ENCODE data around the gene ART5. TPM values are rescaled to one million over a fixed set of nuclear protein-coding genes. Genes with fewer than 3 reads are reported as not detected.
"Not testable (repeated sequence)": the region's sequence is repeated elsewhere in the genome, so short reads cannot be mapped to it uniquely, and the experiment has no call there.

The ART5 gene
- total RNA-seq, 1 experiment from 2014 or later = not detected

GRCh38 chr11:3655547-3655946 is 13.8 kb upstream of the ART5 start:
- H3K4me3 ChIP-seq = no peak overlapping the region
- intact Hi-C loops (cut with micrococcal nuclease; ENCODE audit: unreplicated experiment) = no loop called here
- TF ChIP-seq CTCF (conservative IDR thresholded peaks at IDR 0.05) (no peak), EZH2 (IDR thresholded peaks at IDR 0.05; ENCODE audit: low read depth) (no peak)
- no peaks in the 10 kb centered on the region for H3K9me3 ChIP-seq (ENCODE audit: insufficient read depth, low read depth)
- ChIA-PET POLR2A (ENCODE audit: unreplicated experiment) (no interaction called here), CTCF (no interaction called here)
- H3F3A ChIP-seq (ENCODE audit: insufficient read depth, low read depth) = no peaks in the 10 kb centered on the region
- H3K36me3 ChIP-seq (ENCODE audit: low read depth) = no peaks in the 10 kb centered on the region
- no TSS peak for BruUV-seq (replicated peaks)
- peaks cover 7% of the 10 kb centered on the region; the same call in 1 of the 2 replicates for H3K27me3 ChIP-seq (ENCODE audit: insufficient read depth, low read depth)
- no peaks in the 10 kb centered on the region for H3K4me1 ChIP-seq (replicated peaks; ENCODE audit: insufficient read depth)
- DNase-seq = no peak
- H3K79me2 ChIP-seq (ENCODE audit: low read depth) = no peaks in the 10 kb centered on the region
- H2AFZ ChIP-seq = no peak overlapping the region
- no peak overlapping the region for H3K4me2 ChIP-seq
- H3K27ac ChIP-seq = no peak overlapping the region
- H3K9me2 ChIP-seq (ENCODE audit: insufficient read depth) = no peaks in the 10 kb centered on the region
- no peaks in the 10 kb centered on the region for H4K20me1 ChIP-seq (ENCODE audit: insufficient read depth)

GRCh38 chr11:3652514-3652913 is 10.7 kb upstream of the ART5 start:
- H3K9me3 ChIP-seq (ENCODE audit: insufficient read depth, low read depth); H3K36me3 ChIP-seq (ENCODE audit: low read depth); H3K4me2 ChIP-seq; H3F3A ChIP-seq (ENCODE audit: insufficient read depth, low read depth); BruUV-seq (replicated peaks); CTCF ChIA-PET; intact Hi-C loops (cut with micrococcal nuclease; ENCODE audit: unreplicated experiment); H2AFZ ChIP-seq; H3K9me2 ChIP-seq (ENCODE audit: insufficient read depth); DNase-seq; H3K4me1 ChIP-seq (replicated peaks; ENCODE audit: insufficient read depth); POLR2A ChIA-PET (ENCODE audit: unreplicated experiment); H4K20me1 ChIP-seq (ENCODE audit: insufficient read depth); H3K27ac ChIP-seq; H3K79me2 ChIP-seq (ENCODE audit: low read depth); H3K4me3 ChIP-seq: not testable (repeated sequence)
- H3K27me3 ChIP-seq (ENCODE audit: insufficient read depth, low read depth) = peaks cover 22% of the 10 kb centered on the region

- H3K4me3 ChIP-seq; H3K27ac ChIP-seq; H3K79me2 ChIP-seq (ENCODE audit: low read depth); H3K4me2 ChIP-seq; intact Hi-C loops (cut with micrococcal nuclease; ENCODE audit: unreplicated experiment); DNase-seq; H3K36me3 ChIP-seq (ENCODE audit: low read depth); H3K4me1 ChIP-seq (replicated peaks; ENCODE audit: insufficient read depth); POLR2A ChIA-PET (ENCODE audit: unreplicated experiment); H3K9me2 ChIP-seq (ENCODE audit: insufficient read depth); CTCF ChIA-PET; H3K9me3 ChIP-seq (ENCODE audit: insufficient read depth, low read depth); H3F3A ChIP-seq (ENCODE audit: insufficient read depth, low read depth); BruUV-seq (replicated peaks); H4K20me1 ChIP-seq (ENCODE audit: insufficient read depth); H2AFZ ChIP-seq: not testable (repeated sequence)
- peaks cover 15% of the 10 kb centered on the region for H3K27me3 ChIP-seq (ENCODE audit: insufficient read depth, low read depth)
These were observed 7.6 kb upstream of the ART5 start for GRCh38 chr11:3649374-3649773.

DNA sequence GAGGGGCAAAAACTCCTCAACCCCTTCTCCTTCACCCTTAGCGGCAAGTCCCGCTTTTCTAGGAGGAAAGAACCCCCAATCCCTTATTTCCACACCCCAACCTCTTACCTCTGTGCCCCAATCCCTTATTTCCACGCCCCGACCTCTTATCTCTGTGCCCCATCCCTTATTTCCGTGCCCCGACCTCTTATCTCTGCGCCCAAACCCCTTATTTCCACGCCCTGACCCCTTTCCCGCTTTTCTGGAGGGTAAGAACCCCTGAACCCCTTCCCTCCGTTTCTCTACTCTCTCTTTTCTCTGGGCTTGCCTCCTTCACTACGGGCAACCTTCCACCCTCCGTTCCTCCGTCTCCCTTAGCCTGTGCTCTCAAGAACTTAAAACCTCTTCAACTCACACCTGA is 7.1 kb upstream of the ART5 start:
- H3K27me3 ChIP-seq (ENCODE audit: insufficient read depth, low read depth) = peaks cover 15% of the 10 kb centered on the region
- H3F3A ChIP-seq (ENCODE audit: insufficient read depth, low read depth); H4K20me1 ChIP-seq (ENCODE audit: insufficient read depth); H3K9me2 ChIP-seq (ENCODE audit: insufficient read depth); H3K4me2 ChIP-seq; CTCF ChIA-PET; H3K27ac ChIP-seq; H3K9me3 ChIP-seq (ENCODE audit: insufficient read depth, low read depth); H3K36me3 ChIP-seq (ENCODE audit: low read depth); POLR2A ChIA-PET (ENCODE audit: unreplicated experiment); DNase-seq; H3K4me3 ChIP-seq; H2AFZ ChIP-seq; H3K79me2 ChIP-seq (ENCODE audit: low read depth); BruUV-seq (replicated peaks); intact Hi-C loops (cut with micrococcal nuclease; ENCODE audit: unreplicated experiment); H3K4me1 ChIP-seq (replicated peaks; ENCODE audit: insufficient read depth): not testable (repeated sequence)

GRCh38 chr11:3645552-3645951 is 3.8 kb upstream of the ART5 start:
- CTCF ChIA-PET = no interaction called here
- TF ChIP-seq EZH2 (IDR thresholded peaks at IDR 0.05; ENCODE audit: low read depth) (no peak), CTCF (conservative IDR thresholded peaks at IDR 0.05) (no peak)

More at GRCh38 chr11:3645552-3645951, 3.8 kb upstream of the ART5 start:
- no TSS peak for BruUV-seq (replicated peaks)
- H3K4me3 ChIP-seq = no peak overlapping the region
- no peaks in the 10 kb centered on the region for H3K9me2 ChIP-seq (ENCODE audit: insufficient read depth)
- H3K4me2 ChIP-seq = no peak overlapping the region
- H3K27ac ChIP-seq = no peak overlapping the region
- no peaks in the 10 kb centered on the region for H3K9me3 ChIP-seq (ENCODE audit: insufficient read depth, low read depth)
- H3F3A ChIP-seq (ENCODE audit: insufficient read depth, low read depth) = no peaks in the 10 kb centered on the region
- no peak for DNase-seq
- intact Hi-C loops (cut with micrococcal nuclease; ENCODE audit: unreplicated experiment) = no loop called here
- no peaks in the 10 kb centered on the region for H4K20me1 ChIP-seq (ENCODE audit: insufficient read depth)
- POLR2A ChIA-PET (ENCODE audit: unreplicated experiment) = no interaction called here
- H2AFZ ChIP-seq = no peak overlapping the region
- H3K27me3 ChIP-seq (ENCODE audit: insufficient read depth, low read depth) = peaks cover 15% of the 10 kb centered on the region
- H3K4me1 ChIP-seq (replicated peaks; ENCODE audit: insufficient read depth) = no peaks in the 10 kb centered on the region; the same call in 1 of the 2 replicates
- H3K79me2 ChIP-seq (ENCODE audit: low read depth) = no peaks in the 10 kb centered on the region
- no peaks in the 10 kb centered on the region for H3K36me3 ChIP-seq (ENCODE audit: low read depth)

All from PC-9 (cell line).